Gastroesophageal sphincter (tissue), 4 donors: ENCODE results near the gene USP24. TPM values are rescaled to one million over a fixed set of nuclear protein-coding genes. Genes with fewer than 3 reads are reported as not detected.

Experiments used
- ATAC-seq: fragments of 150-250 bp; one replicate; pipeline ENCODE4 v1.9.1; 2016; ENCODE audit warnings: mild to moderate bottlenecking, moderate library complexity
- H3K27ac ChIP-seq, 4 donors: fragments of 200-600 bp; sonication (generic) in 3 of 4; 1 replicate in 3 of 4; 2 replicates in 1 of 4; pipeline ENCODE4 v1.5.1; 2016 to 2019
- H3K27me3 ChIP-seq: fragments of 200-600 bp; sonication (generic); one replicate; pipeline ENCODE4 v1.5.1; 2019
- H3K36me3 ChIP-seq, 2 donors: fragments of 200-600 bp; sonication (generic); one replicate each; pipeline ENCODE4 v1.5.1; 2019; ENCODE audit warnings: control low read depth in 1 of 2
- H3K4me1 ChIP-seq, 3 donors: fragments of 200-600 bp; sonication (generic); 1 replicate in 2 of 3; 2 replicates in 1 of 3; pipeline ENCODE4 v1.5.1; 2016 to 2019; ENCODE audit warnings: control low read depth in 2 of 3
- H3K4me3 ChIP-seq, 2 donors: fragments of 200-600 bp; sonication (generic); one replicate each; pipeline ENCODE4 v1.5.1; 2019; ENCODE audit warnings: mild to moderate bottlenecking in 1 of 2, moderate library complexity in 1 of 2
- H3K9me3 ChIP-seq, 3 donors: fragments of 200-600 bp; sonication (generic); one replicate each; pipeline ENCODE4 v1.5.1; 2017 to 2019; ENCODE audit warnings: control low read depth in 2 of 3
- EP300 ChIP-seq: sonication (generic); formaldehyde crosslinking; IDR thresholded peaks from one replicate; pipeline ENCODE4 v1.6.1; 2017; ENCODE audit warnings: antibody characterized with exemption, mild to moderate bottlenecking
- POLR2A ChIP-seq, 2 donors: fragments of 450-650 bp; IDR thresholded peaks; one replicate each; pipeline ENCODE4 v1.6.1; 2017; ENCODE audit warnings: antibody characterized with exemption in 2 of 2, mild to moderate bottlenecking in 2 of 2, moderate library complexity in 1 of 2
- POLR2AphosphoS5 ChIP-seq: sonication (generic); formaldehyde crosslinking; IDR thresholded peaks from one replicate; pipeline ENCODE4 v1.6.1; 2017; ENCODE audit warnings: antibody characterized with exemption
- WGBS, 2 donors: methylation state at CpG; one replicate each; pipeline ENCODE4 v1.1.5; 2018; ENCODE audit warnings: low coverage in 1 of 2; 5-methylcytosine and 5-hydroxymethylcytosine counted together
- total RNA-seq, 4 donors: library from RNA; depleted of rRNA; stranded (reverse); fragments of >200 nt; gene quantifications; one replicate each; pipeline ENCODE4 v1.1.0, GENCODE V29; 2016
- TF ChIP-seq, protein P1 (sequence below), 4 experiments: fragments of 200-600 bp in 2 of 4; fragments of 450-650 bp in 2 of 4; sonication (generic) in 1 of 4; IDR thresholded peaks; one replicate each; pipeline ENCODE4 v1.5.1; 2017 to 2019; ENCODE audit warnings: antibody characterized with exemption in 4 of 4, mild to moderate bottlenecking in 2 of 4, moderate library complexity in 2 of 4

The USP24 gene
- total RNA-seq, 4 donors from 2014 or later, result 36.8 to 54.8 (median 45.5) TPM

DNA sequence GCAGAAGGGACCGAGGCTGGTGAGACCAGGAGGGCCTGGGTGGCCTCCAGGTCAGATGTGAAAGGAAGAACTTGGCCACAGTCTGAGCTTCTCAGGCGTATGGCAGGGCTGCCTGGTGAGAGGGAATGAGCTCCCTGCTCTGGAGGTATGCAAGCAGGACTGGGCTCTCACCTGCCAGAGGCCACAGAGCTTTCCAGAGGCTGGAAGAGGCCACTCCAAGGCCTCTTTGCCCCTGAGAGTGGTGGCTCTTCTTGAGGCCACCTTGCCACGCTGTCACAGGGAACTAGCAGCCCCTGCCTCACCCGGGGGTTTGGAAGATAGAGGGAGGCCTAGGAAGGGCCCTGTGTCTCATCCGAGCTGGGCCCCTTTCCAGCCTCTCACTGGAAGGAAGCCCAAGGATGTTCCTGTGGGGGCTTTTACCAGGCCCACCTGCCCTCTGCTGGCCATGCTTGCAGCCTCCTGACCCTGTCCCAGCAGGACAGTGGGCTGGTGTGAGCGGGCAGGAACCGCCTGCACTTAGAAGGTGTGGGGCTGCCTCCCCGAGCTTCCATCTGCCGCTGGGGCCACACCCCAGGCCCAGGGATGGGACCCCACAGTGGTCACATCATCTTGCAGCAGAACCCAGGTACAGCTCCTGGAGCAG lies 165.8 kb downstream of the USP24 start:
- Histone ChIP-seq H3K9me3 (no peaks in the 10 kb centered on the region), H3K27ac (no peak overlapping the region), H3K4me1 (no peaks in the 10 kb centered on the region), H3K27me3 (no peaks in the 10 kb centered on the region), H3K36me3 (no peaks in the 10 kb centered on the region), H3K4me3 (no peak overlapping the region)
- TF ChIP-seq POLR2A (IDR thresholded peaks at IDR 0.05), result no peak
- no peak for TF ChIP-seq POLR2AphosphoS5
- TF ChIP-seq EP300, result no peak
- TF ChIP-seq, protein P1, sequence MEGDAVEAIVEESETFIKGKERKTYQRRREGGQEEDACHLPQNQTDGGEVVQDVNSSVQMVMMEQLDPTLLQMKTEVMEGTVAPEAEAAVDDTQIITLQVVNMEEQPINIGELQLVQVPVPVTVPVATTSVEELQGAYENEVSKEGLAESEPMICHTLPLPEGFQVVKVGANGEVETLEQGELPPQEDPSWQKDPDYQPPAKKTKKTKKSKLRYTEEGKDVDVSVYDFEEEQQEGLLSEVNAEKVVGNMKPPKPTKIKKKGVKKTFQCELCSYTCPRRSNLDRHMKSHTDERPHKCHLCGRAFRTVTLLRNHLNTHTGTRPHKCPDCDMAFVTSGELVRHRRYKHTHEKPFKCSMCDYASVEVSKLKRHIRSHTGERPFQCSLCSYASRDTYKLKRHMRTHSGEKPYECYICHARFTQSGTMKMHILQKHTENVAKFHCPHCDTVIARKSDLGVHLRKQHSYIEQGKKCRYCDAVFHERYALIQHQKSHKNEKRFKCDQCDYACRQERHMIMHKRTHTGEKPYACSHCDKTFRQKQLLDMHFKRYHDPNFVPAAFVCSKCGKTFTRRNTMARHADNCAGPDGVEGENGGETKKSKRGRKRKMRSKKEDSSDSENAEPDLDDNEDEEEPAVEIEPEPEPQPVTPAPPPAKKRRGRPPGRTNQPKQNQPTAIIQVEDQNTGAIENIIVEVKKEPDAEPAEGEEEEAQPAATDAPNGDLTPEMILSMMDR (IDR thresholded peaks at IDR 0.05), result no peak
- ATAC-seq, result no peak
- WGBS, 2 donors, result 83 to 84% methylated on average over 1 to 2 of the region's 9 CpGs

DNA sequence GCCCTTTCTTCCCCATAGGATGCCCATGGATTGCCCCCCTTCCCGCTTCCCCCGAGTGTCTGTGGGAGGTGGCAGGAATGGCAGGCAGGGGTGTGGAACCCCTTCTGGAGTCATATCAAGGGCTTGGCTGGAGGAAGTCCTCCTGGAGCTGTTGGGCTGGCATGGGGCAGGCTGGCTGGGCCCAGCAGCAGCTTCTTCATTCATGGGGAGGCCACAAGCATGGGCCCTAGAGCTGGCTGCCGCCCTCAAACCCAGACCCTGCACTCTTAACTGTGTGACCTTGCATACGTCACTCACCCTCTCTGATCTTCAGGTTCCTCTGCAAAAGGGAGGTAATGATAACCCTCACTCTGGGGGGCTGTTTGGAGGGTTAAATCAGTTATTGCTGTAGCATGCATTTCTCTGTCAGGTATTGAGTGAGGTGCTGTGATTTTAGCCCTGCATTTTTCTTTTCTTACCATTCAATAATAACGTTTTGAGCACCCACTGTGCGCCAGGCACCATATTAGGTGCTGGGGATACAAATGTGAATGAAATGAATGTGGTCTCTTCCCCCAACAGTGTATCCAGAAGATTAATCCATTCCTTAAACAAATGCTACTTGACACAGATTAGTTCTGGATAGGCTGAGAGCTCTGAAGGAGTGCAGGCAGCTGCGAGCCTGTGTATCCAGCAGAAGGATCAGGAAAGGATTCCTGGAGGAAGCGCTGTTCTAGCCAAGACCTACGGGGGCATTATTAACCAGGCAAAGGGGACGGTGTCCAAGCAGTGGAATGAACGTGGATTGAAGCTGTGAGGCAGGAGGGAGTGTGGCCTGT lies 166.5 kb downstream of the USP24 start:
- TF ChIP-seq, protein P1 (IDR thresholded peaks at IDR 0.05), result no peak
- TF ChIP-seq EP300, result no peak
- TF ChIP-seq POLR2A (IDR thresholded peaks at IDR 0.05), result no peak
- no peak for TF ChIP-seq POLR2AphosphoS5
- no peak overlapping the region for H3K27ac ChIP-seq

DNA sequence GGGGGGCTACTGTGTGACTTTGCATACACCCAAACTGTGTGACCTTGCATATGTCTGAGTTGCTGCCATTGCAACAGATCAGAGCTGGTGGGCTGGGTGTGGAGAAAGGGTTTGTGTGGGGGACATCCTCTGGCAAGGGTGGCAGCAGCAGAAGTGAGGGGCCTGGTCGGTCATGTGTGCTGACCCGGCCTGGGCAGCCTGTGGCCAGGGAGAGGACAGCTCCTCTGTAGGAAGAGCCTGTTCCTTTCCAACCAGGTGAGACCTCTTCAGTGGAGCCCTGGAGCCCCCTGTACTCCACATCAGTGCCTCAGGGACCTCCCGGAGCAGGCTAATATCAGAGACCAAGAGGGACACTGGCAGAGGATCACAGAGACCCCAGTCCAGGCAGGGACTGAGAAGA lies 167.6 kb downstream of the USP24 start:
- TF ChIP-seq POLR2A (IDR thresholded peaks at IDR 0.05) (no peak), EP300 (no peak), POLR2AphosphoS5 (no peak)
- TF ChIP-seq, protein P1 (IDR thresholded peaks at IDR 0.05), result no peak
- 100% methylated on average over 1 of the region's 3 CpGs; no CpG with 5 or more reads in 1 of the 2 donors for WGBS, 2 donors
- Histone ChIP-seq H3K27me3 (no peaks in the 10 kb centered on the region), H3K4me3 (no peak overlapping the region), H3K27ac (no peak overlapping the region), H3K4me1 (no peaks in the 10 kb centered on the region), H3K9me3 (no peaks in the 10 kb centered on the region), H3K36me3 (no peaks in the 10 kb centered on the region)
- ATAC-seq, result no peak

More for the DNA sequence above, 166.5 kb downstream of the USP24 start:
- Histone ChIP-seq H3K4me1 (no peaks in the 10 kb centered on the region), H3K27me3 (no peaks in the 10 kb centered on the region), H3K4me3 (no peak overlapping the region), H3K9me3 (no peaks in the 10 kb centered on the region), H3K36me3 (no peaks in the 10 kb centered on the region)
- WGBS, 2 donors, result 89 to 91% methylated on average over 6 to 7 of the region's 11 CpGs
- no peak for ATAC-seq

DNA sequence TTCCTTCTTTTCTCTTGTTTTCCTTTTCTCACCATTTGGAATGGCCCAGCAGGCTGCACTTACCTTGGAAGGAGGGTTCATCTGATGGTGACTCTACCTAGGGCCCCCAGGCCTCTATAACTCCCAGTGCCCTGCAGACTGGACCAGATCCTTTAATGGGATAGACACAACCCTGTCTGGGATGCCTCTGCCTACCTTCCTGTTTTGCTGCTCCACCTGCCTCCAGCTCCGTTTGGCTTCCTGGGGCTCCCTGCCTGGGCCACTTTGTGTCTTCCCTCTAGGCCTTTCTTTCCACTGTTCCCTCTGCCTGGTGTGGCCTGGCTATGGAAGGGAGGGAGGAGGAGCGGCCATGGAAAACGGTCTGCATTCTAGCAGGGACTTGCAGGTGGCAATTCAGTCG lies 168.3 kb downstream of the USP24 start:
- Histone ChIP-seq H3K27me3 (no peaks in the 10 kb centered on the region), H3K36me3 (no peaks in the 10 kb centered on the region), H3K9me3 (no peaks in the 10 kb centered on the region), H3K4me3 (no peak overlapping the region), H3K4me1 (no peaks in the 10 kb centered on the region), H3K27ac (no peak overlapping the region)
- TF ChIP-seq EP300 (no peak), POLR2AphosphoS5 (no peak), POLR2A (IDR thresholded peaks at IDR 0.05) (no peak)
- TF ChIP-seq, protein P1 (IDR thresholded peaks at IDR 0.05), result no peak
- WGBS, 2 donors, result no CpG with 5 or more reads among the region's 4 CpGs
- no peak for ATAC-seq

DNA sequence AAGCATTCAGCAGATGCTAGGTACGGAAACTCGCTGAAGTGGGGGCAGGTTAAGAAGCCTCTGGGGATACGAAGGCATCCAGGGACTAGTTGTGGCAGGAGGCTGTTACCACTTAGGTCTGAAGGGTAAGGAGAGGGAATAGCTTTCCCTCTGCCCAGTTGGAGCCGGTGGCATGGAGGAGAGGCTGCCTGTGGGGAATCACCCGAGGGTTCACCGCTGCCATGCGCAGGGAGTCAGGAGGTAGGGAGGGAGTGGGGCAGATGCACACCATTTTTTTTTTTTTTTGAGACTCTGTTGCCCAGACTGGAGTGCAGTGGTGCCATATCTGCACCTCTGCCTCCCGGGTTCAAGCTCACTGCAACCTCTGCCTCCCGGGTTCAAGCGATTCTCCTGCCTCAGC lies 169.7 kb downstream of the USP24 start:
- Histone ChIP-seq H3K9me3 (no peaks in the 10 kb centered on the region), H3K27ac (no peak overlapping the region), H3K4me1 (peaks cover 0 to under 1% (median 0%) of the 10 kb centered on the region in 3 donors), H3K36me3 (no peaks in the 10 kb centered on the region), H3K27me3 (peaks cover 9% of the 10 kb centered on the region), H3K4me3 (no peak overlapping the region)
- 91 to 98% methylated on average over 7 to 9 of the region's 10 CpGs for WGBS, 2 donors
- no peak for ATAC-seq
- no peak for TF ChIP-seq EP300
